ENCODE measurements around the gene ZNF618.

Gene ZNF618

DNA sequence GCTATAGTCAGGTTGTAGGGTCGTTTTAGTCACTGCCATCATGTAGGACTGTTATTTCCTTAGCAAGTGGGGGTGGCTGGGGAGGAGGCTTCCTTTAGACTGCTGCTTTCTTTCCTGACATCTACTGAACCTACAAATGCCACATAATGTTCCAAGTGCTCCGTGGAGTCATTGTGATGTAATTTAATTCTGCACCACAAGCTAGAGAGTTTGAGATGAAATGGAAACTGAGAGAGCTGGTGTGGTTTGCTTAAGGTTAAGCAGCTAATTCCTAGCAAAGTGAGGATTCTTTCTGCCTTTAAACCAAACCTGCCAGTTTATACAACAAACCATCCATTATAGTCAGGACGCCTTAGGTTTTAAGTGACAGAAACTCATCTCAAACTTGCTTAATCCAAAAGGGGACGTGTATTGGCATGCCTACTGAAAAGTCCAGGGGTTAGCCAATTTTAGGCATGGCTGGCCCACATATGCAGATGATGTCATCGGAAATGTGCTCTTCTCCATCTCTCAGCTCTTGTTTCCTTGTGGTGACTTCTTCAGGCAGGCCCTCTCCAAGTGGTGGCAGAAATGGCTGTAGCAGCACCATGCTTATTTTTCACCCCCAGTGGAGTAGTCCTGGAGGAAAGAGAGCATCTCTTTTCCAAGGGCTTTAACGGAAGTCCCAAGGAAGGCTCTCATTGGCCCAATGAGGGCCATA is 30.5 kb downstream of the ZNF618 start:
- H3K4me3 ChIP-seq (ENCODE audit: low read depth, low read length), result no peak overlapping the region
- H3K27ac ChIP-seq, result no peak overlapping the region
- no peaks in the 10 kb centered on the region for H3K36me3 ChIP-seq (replicated peaks)
- in situ Hi-C loops (cut with HindIII; ENCODE audit: low pct_ligation_motif_present, low sequenced_read_pairs), result no loop called here
- TF ChIP-seq, protein P1, sequence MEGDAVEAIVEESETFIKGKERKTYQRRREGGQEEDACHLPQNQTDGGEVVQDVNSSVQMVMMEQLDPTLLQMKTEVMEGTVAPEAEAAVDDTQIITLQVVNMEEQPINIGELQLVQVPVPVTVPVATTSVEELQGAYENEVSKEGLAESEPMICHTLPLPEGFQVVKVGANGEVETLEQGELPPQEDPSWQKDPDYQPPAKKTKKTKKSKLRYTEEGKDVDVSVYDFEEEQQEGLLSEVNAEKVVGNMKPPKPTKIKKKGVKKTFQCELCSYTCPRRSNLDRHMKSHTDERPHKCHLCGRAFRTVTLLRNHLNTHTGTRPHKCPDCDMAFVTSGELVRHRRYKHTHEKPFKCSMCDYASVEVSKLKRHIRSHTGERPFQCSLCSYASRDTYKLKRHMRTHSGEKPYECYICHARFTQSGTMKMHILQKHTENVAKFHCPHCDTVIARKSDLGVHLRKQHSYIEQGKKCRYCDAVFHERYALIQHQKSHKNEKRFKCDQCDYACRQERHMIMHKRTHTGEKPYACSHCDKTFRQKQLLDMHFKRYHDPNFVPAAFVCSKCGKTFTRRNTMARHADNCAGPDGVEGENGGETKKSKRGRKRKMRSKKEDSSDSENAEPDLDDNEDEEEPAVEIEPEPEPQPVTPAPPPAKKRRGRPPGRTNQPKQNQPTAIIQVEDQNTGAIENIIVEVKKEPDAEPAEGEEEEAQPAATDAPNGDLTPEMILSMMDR (IDR thresholded peaks at IDR 0.05; ENCODE audit: low read depth, low read length, missing control alignments), result no peak
- no peaks in the 10 kb centered on the region for H3K27me3 ChIP-seq (replicated peaks)
- no peak for DNase-seq

DNA sequence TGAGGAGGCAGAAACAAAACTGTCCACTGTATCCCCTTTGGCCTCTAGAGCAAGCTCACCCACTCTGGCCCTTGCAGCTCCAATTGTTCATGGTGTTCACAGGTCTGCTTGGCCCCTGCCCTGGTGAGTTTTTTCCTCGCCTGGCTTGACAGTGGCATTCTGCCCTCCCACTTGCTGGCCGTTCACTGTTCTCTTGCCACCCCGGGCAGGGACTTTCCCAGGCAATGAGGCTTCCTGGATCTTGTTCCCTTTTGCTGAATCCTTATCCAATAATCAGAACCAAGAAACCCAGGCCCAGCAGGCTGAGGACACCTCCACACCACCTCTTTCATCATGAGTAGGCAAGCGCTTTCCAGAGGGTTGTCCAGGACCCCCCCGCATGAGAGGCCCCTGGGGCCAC is 31.2 kb downstream of the ZNF618 start:
- in situ Hi-C loops (cut with HindIII; ENCODE audit: low pct_ligation_motif_present, low sequenced_read_pairs), result no loop called here
- TF ChIP-seq, protein P1 (IDR thresholded peaks at IDR 0.05; ENCODE audit: low read depth, low read length, missing control alignments), result no peak
- Histone ChIP-seq H3K27ac (no peak overlapping the region), H3K27me3 (replicated peaks) (no peaks in the 10 kb centered on the region), H3K36me3 (replicated peaks) (no peaks in the 10 kb centered on the region), H3K4me3 (ENCODE audit: low read depth, low read length) (no peak overlapping the region)
- no peak for DNase-seq

DNA sequence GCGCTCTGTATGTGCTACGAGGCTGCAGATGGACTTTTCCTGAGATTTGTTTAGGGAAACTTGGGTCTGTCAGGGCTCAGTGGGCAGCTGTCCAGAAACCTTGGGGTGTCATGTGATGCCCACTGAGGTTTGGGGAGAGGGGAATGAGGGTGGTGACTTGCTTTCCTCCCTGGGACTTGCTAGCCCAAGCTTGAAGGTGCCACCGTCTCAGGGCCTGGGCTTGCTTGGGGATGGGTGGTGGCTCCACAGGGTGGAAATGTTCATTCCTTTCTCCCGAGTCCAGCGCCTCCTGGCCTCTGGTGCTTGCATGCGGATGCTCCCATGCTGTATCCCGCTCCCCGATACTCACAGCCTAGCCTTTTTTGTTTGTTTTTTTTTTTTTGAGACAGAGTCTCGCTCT is 33.3 kb downstream of the ZNF618 start:
- Histone ChIP-seq H3K36me3 (replicated peaks) (no peaks in the 10 kb centered on the region), H3K4me3 (ENCODE audit: low read depth, low read length) (no peak overlapping the region), H3K27ac (no peak overlapping the region), H3K27me3 (replicated peaks) (no peaks in the 10 kb centered on the region)
- no peak for DNase-seq
- in situ Hi-C loops (cut with HindIII; ENCODE audit: low pct_ligation_motif_present, low sequenced_read_pairs), result no loop called here
- TF ChIP-seq, protein P1 (IDR thresholded peaks at IDR 0.05; ENCODE audit: low read depth, low read length, missing control alignments), result no peak

DNA sequence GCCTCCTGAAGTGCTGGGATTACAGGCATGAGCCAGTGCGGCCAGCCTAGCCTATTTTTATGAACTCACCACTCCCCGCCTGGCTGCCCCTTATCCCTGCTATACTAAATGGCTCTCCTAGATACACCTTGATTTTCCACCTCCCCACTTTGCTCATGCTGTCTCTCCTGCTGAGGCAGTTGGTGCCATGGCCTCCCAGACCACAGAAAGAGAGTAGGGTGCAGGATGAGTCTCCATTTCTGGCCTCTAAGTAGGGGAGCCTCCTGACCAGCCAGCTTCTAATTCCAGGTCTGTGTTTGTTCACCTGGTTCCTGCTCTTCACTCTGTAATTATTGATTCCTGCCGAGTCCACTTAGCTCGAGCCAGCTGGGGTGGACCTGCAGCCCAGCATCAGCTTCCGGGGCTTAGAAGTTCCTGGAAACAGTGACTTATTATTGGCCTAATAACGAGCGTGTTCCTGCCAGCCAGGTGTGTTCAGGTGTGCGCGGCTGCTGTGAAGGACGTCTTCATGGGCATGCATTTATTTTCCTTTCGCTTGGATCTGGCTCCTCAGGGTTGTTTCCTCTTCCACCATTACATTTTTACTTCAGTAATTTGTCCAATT is 34.0 kb downstream of the ZNF618 start:
- Histone ChIP-seq H3K27ac (no peak overlapping the region), H3K27me3 (replicated peaks) (no peaks in the 10 kb centered on the region), H3K36me3 (replicated peaks) (no peaks in the 10 kb centered on the region), H3K4me3 (ENCODE audit: low read depth, low read length) (no peak overlapping the region)
- no peak for DNase-seq
- TF ChIP-seq, protein P1 (IDR thresholded peaks at IDR 0.05; ENCODE audit: low read depth, low read length, missing control alignments), result no peak
- in situ Hi-C loops (cut with HindIII; ENCODE audit: low pct_ligation_motif_present, low sequenced_read_pairs), result no loop called here

DNA sequence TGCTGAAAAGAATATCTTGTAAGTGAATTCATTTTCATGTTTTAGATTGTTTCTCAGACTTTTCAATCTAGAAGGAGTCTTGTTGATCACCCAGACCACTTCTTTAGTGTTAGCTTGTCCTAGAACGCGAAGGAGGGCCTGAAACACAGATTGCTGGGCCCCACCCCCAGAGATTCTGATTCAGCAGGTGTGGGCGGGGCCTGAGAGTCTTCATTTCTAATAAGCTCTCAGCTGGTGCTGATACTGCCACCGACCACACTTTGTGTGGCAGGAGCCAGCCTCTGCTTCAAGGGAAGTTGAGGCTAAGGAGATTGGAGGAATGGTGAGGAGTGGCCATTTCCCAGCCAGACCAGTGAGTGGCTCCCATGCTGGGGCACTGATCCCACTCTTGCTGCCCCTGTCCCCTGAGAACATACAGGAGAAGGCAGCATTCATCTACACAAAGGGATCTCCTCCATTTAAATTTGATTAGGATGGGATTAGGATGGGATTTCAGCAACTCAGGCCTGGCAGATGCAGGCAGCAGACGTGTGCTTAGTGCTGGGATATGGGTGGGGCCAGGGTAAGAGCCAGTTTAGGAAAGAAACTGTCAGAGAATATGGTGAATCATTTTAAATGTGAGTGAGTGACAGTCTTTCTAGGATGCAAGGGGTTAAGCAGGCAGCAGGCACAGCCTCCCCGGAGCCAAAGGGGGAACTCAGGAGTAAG is 35.9 kb downstream of the ZNF618 start:
- in situ Hi-C loops (cut with HindIII; ENCODE audit: low pct_ligation_motif_present, low sequenced_read_pairs), result no loop called here
- no peaks in the 10 kb centered on the region for H3K36me3 ChIP-seq (replicated peaks)
- DNase-seq, result no peak
- H3K27ac ChIP-seq, result no peak overlapping the region
- TF ChIP-seq, protein P1 (IDR thresholded peaks at IDR 0.05; ENCODE audit: low read depth, low read length, missing control alignments), result no peak
- H3K4me3 ChIP-seq (ENCODE audit: low read depth, low read length), result no peak overlapping the region
- no peaks in the 10 kb centered on the region for H3K27me3 ChIP-seq (replicated peaks)
